Measurements from ENCODE around the gene DHRS4. TPM values are rescaled to one million over a fixed set of nuclear protein-coding genes. Genes with fewer than 3 reads are reported as not detected.

The DHRS4 gene
- total and polyA plus RNA-seq, 8 donors, result 28.1 to 41.4 (median 37.1) TPM

- intact Hi-C loops (cut with DNase I), result no loop called here
- Histone ChIP-seq H3K4me1 (no peaks in the 10 kb centered on the region), H3K9me3 (no peaks in the 10 kb centered on the region), H3K36me3 (peaks cover 0 to 12% of the 10 kb centered on the region in 2 donors), H3K4me3 (no peak overlapping the region), H3K27me3 (no peaks in the 10 kb centered on the region), H3K27ac (no peak overlapping the region)
- ATAC-seq (no peak), DNase-seq (no peak)
- TF ChIP-seq CTCF (IDR thresholded peaks at IDR 0.05), result no peak
Measured at GRCh38 chr14:23937203-23937602, 16.4 kb upstream of the DHRS4 start.

GRCh38 chr14:23938823-23939222 is 14.7 kb upstream of the DHRS4 start:
- Histone ChIP-seq H3K27me3 (no peaks in the 10 kb centered on the region), H3K4me1 (no peaks in the 10 kb centered on the region), H3K27ac (no peak overlapping the region), H3K4me3 (no peak overlapping the region), H3K9me3 (no peaks in the 10 kb centered on the region), H3K36me3 (peaks cover 0 to 12% of the 10 kb centered on the region in 2 donors)
- intact Hi-C loops (cut with DNase I), result no loop called here
- no peak for TF ChIP-seq CTCF (IDR thresholded peaks at IDR 0.05)
- no peak for DNase-seq
- no peak for ATAC-seq

- TF ChIP-seq CTCF (IDR thresholded peaks at IDR 0.05), result no peak
- ATAC-seq (no peak), DNase-seq (no peak)
- no peaks in the 10 kb centered on the region for H3K4me1 ChIP-seq
- intact Hi-C loops (cut with DNase I), result no loop called here
- no peak overlapping the region for H3K4me3 ChIP-seq
- H3K36me3 ChIP-seq, result peaks cover 0 to 12% of the 10 kb centered on the region in 2 donors
- no peaks in the 10 kb centered on the region for H3K9me3 ChIP-seq
- H3K27ac ChIP-seq, result no peak overlapping the region
- H3K27me3 ChIP-seq, result no peaks in the 10 kb centered on the region
Measured at GRCh38 chr14:23939607-23940326, 13.8 kb upstream of the DHRS4 start.

- Histone ChIP-seq H3K36me3 (peaks cover 0 to 12% of the 10 kb centered on the region in 2 donors), H3K9me3 (no peaks in the 10 kb centered on the region), H3K4me3 (no peak overlapping the region), H3K4me1 (no peaks in the 10 kb centered on the region), H3K27me3 (no peaks in the 10 kb centered on the region), H3K27ac (no peak overlapping the region)
- intact Hi-C loops (cut with DNase I), result no loop called here
- TF ChIP-seq CTCF (IDR thresholded peaks at IDR 0.05), result no peak
- ATAC-seq (no peak), DNase-seq (no peak)
Measured at GRCh38 chr14:23941230-23941629, 12.3 kb upstream of the DHRS4 start.

GRCh38 chr14:23941669-23942068 is 11.9 kb upstream of the DHRS4 start:
- ATAC-seq (no peak), DNase-seq (no peak)
- H3K27me3 ChIP-seq, result no peaks in the 10 kb centered on the region
- peaks cover 0 to 12% of the 10 kb centered on the region in 2 donors for H3K36me3 ChIP-seq
- intact Hi-C loops (cut with DNase I), result no loop called here
- no peak overlapping the region for H3K4me3 ChIP-seq
- H3K27ac ChIP-seq, result no peak overlapping the region
- no peak for TF ChIP-seq CTCF (IDR thresholded peaks at IDR 0.05)
- no peaks in the 10 kb centered on the region for H3K9me3 ChIP-seq
- no peaks in the 10 kb centered on the region for H3K4me1 ChIP-seq
